WERI-Rb-1 (cell line): ENCODE data around the gene MS4A10.

ENCODE experiments used
- DNase-seq: peaks from one replicate; pipeline ENCODE4 v3.0.0-alpha.2; 2020
- H3K27ac ChIP-seq: fragments of 250-450 bp; sonication (Bioruptor Pico); 2 replicates; pipeline ENCODE4 v1.5.1; 2020; ENCODE audit warnings: mild to moderate bottlenecking, moderate library complexity
- H3K27me3 ChIP-seq: fragments of 250-450 bp; sonication (Bioruptor Pico); 2 replicates; pipeline ENCODE4 v1.5.1; 2021; ENCODE audit warnings: mild to moderate bottlenecking, low read depth, moderate library complexity; ENCODE audit not compliant: insufficient read depth, severe bottlenecking
- H3K36me3 ChIP-seq: fragments of 250-450 bp; sonication (Bioruptor Pico); 2 replicates; pipeline ENCODE4 v1.5.1; 2020; ENCODE audit warnings: mild to moderate bottlenecking, moderate library complexity
- H3K4me3 ChIP-seq: 2 replicates; pipeline ENCODE4 v1.5.1; 2011; ENCODE audit warnings: low read depth, mild to moderate bottlenecking, control low read depth, low read length
- H3K9me3 ChIP-seq: fragments of 250-450 bp; sonication (Bioruptor Pico); 2 replicates; pipeline ENCODE4 v1.5.1; 2021; ENCODE audit warnings: mild to moderate bottlenecking, moderate library complexity; ENCODE audit not compliant: severe bottlenecking
- CTCF ChIP-seq: IDR thresholded peaks from 2 replicates; pipeline ENCODE4 v1.5.1; 2011; ENCODE audit warnings: low read depth, mild to moderate bottlenecking, control low read depth, inconsistent platforms, low read length

MS4A10 gene

GRCh38 chr11:60785806-60786361 lies 751 bp downstream of the MS4A10 start:
- H3K9me3 ChIP-seq: no peaks in the 10 kb centered on the region
- DNase-seq: no peak
- H3K36me3 ChIP-seq: no peaks in the 10 kb centered on the region
- H3K4me3 ChIP-seq: no peak overlapping the region
- no peak overlapping the region for H3K27ac ChIP-seq
- H3K27me3 ChIP-seq: no peaks in the 10 kb centered on the region
- TF ChIP-seq CTCF: no peak

- no peak for DNase-seq
- peaks cover 11% of the 10 kb centered on the region for H3K9me3 ChIP-seq
- TF ChIP-seq CTCF: no peak
Observed at GRCh38 chr11:60786811-60787567, 1.9 kb downstream of the MS4A10 start.

GRCh38 chr11:60788401-60789125 lies 3.4 kb downstream of the MS4A10 start:
- Histone ChIP-seq H3K4me3 (no peak overlapping the region), H3K36me3 (no peaks in the 10 kb centered on the region), H3K9me3 (peaks cover 13% of the 10 kb centered on the region), H3K27ac (no peak overlapping the region), H3K27me3 (no peaks in the 10 kb centered on the region)
- DNase-seq: no peak
- no peak for TF ChIP-seq CTCF

More at GRCh38 chr11:60786811-60787567, 1.9 kb downstream of the MS4A10 start:
- Histone ChIP-seq H3K27me3 (no peaks in the 10 kb centered on the region), H3K36me3 (no peaks in the 10 kb centered on the region), H3K27ac (no peak overlapping the region), H3K4me3 (no peak overlapping the region)

- H3K27ac ChIP-seq: no peak overlapping the region
- DNase-seq: no peak
- no peaks in the 10 kb centered on the region for H3K36me3 ChIP-seq
- peaks cover 13% of the 10 kb centered on the region for H3K9me3 ChIP-seq
- no peak for TF ChIP-seq CTCF
- H3K27me3 ChIP-seq: no peaks in the 10 kb centered on the region
- no peak overlapping the region for H3K4me3 ChIP-seq
Observed at GRCh38 chr11:60790726-60791125, 5.6 kb downstream of the MS4A10 start.

GRCh38 chr11:60791153-60791933 lies 6.2 kb downstream of the MS4A10 start:
- Histone ChIP-seq H3K27ac (no peak overlapping the region), H3K36me3 (no peaks in the 10 kb centered on the region), H3K4me3 (no peak overlapping the region), H3K27me3 (no peaks in the 10 kb centered on the region), H3K9me3 (peaks cover 13% of the 10 kb centered on the region)
- no peak for DNase-seq
- TF ChIP-seq CTCF: no peak
